T-helper 22 cell (primary cell): ENCODE results near the gene FAM171A2.

Source experiments
- DNase-seq: peaks from one replicate; pipeline ENCODE4 v3.0.0-alpha.2; 2020; ENCODE audit warnings: low read depth

Gene FAM171A2

GRCh38 chr17:44321246-44322120 lies 42.2 kb downstream of the FAM171A2 start:
- no peak for DNase-seq

DNA sequence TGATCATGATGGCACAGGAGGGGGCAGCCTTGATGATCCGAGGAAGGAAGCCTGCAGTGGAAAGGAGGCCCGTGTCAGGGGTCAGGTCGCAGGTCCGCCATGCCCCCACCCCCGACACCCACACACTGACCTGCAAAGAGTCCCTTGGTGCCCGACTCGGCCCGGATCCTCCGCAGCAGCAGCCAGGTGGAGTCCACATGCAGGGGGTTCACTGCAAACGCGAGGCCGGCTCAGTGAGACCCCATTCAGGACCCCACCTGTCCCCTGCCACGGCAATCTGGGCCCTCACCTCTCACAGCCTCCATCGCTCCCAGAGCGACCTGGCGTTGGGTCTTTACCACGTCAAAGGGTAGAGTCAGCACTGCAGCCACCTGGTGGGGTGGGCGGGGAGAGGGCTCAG lies 43.6 kb downstream of the FAM171A2 start:
- DNase-seq = no peak

DNA sequence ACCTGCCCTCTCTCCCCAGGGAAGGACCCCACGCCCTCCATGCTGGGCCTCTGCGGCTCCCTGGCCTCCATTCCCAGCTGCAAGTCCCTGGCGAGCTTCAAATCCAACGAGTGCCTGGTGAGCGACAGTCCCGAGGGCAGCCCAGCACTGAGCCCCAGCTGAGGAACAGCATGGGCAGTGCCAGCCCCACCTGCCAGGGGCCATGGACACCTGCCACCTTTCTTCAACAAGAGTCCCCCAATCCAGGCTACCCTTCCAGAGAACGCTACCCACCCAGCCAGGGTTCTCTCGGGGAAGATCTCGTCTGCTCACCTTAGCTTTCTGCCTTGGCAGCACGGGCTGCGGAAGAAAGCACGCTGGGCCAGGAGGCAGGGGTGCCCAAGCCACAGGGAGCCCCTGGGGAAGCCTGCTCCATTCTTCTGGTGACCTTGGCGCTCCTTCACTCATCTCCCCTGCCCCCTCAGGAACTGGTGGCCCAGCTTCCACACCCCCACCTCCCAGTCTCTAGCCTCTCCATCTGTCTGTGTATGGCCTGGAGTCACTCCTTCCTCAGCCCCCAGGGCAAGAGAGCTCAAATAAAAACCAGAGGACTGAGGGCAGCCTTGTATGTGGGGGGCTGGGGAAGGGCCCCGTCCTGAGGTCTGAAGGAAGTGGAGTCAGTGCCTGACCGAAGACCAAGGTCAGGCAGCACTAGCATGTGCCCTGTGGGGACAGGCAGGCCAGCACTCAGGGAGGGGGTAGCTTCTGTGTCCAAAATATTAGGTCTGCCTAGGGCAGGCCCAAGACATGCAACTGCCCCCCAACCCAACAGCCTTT lies 45.4 kb downstream of the FAM171A2 start:
- no peak for DNase-seq

DNA sequence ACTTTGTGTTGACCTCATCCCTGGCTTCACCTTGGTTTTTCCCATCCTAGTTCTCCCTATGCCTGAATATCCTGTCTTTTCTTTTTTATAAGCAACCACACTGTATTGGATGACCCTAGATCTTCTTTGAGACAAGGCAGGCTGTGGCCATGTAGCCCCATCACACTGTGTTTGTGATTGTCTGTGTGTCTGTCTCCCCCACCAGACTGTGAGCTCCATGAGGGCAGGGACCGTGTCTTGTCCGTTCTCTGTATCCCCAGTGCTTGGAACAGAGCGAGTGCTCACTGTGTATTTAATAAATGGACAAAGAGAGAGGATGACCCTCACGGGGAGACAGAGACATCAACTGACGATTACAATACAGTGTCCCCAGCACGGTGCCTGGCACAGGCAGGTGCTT lies 46.1 kb downstream of the FAM171A2 start:
- no peak for DNase-seq

DNA sequence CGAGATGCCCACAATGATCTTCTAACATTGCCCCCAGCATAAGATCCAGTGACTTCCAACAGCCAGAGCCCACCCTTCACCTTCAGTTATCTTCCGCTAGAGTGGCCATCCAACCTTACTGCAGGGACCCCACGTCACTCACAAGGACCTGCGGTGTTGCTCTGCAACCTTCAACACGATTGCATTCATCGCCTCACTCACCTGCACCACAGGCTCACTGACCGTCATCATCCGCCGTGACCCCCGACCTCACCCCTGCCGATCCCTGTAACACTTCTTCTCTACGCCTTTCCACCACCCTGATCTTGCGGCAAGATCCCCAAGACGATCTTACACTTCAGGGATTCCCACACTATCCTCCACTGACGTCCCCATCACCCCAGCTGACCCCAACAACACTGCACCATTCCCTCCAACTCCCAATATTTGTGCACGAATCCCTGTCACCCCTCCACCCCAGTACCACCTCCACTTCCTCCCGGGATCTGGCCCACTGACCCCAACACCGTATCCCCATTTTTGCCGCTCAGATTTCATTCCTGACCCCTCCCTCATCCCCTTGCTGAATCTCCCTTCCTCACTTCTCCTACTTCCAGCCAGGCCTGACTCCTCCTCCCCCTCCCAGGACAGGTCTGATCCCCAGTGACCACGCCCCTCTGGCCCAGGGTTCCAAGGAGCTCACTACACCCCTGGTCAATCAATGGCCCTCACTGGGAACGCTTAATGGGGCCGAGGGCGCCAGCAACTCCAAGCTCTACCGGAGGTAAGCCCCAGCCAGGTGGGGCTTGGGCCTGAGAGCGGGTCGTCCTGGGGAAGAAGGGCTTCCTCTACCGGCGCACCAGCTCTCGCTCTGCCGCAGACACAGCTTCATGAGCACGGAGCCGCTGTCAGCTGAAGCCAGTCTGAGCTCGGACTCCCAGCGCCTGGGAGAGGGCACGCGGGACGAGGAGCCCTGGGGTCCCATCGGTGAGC lies 47.6 kb downstream of the FAM171A2 start:
- no peak for DNase-seq

DNA sequence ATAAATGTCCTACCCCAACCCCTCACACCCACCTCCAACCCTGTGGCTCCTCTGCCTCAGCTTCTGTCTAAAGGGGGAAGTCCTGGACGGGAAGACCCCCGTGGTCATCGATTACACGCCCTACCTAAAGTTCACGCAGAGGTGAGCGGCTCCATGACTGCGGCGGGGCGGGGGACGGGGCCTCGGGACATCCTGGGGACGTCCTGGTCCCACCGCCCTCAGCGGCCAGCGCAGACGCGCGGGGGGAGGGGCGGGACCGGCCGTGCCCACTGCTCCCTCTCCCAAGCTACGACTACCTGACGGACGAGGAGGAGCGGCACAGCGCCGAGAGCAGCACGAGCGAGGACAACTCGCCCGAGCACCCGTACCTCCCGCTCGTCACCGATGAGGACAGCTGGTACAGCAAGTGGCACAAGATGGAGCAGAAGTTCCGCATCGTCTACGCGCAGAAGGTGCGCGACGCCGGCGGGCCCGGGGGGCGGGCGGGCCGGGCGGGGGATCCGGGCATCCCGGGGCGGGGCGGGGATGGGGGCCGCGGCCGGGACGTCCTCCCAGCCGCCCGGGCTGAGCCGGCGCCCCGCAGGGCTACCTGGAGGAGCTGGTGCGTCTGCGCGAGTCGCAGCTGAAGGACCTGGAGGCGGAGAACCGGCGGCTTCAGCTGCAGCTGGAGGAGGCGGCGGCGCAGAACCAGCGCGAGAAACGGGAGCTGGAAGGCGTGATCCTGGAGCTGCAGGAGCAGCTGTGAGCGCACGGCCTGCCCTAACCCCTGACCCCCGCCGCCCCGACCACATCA lies 48.6 kb downstream of the FAM171A2 start:
- DNase-seq = peak; percentile 14

GRCh38 chr17:44314524-44314868 lies 49.2 kb downstream of the FAM171A2 start:
- no peak for DNase-seq

DNA sequence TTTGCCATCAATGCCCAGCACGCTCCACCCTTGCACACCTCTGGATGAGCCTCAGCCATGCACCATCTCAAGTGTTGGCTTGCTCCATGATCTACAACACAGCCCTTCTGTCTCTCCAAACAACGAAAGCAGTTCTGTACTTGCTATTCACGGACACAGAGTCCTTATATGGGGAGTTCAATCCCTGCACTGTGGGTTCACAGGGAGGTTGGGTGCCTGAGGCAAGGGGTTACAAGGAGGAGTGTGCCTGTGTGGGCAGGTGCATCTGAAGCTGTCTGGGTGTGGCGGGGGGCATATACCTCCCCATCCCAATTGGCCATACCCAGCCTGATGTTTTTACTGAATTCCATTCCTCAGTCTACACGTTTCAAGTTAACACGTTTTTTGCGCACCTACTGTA lies 49.6 kb downstream of the FAM171A2 start:
- no peak for DNase-seq

GRCh38 chr17:44312396-44313104 lies 51.1 kb downstream of the FAM171A2 start:
- no peak for DNase-seq

GRCh38 chr17:44311562-44312181 lies 52.0 kb downstream of the FAM171A2 start:
- DNase-seq = no peak

DNA sequence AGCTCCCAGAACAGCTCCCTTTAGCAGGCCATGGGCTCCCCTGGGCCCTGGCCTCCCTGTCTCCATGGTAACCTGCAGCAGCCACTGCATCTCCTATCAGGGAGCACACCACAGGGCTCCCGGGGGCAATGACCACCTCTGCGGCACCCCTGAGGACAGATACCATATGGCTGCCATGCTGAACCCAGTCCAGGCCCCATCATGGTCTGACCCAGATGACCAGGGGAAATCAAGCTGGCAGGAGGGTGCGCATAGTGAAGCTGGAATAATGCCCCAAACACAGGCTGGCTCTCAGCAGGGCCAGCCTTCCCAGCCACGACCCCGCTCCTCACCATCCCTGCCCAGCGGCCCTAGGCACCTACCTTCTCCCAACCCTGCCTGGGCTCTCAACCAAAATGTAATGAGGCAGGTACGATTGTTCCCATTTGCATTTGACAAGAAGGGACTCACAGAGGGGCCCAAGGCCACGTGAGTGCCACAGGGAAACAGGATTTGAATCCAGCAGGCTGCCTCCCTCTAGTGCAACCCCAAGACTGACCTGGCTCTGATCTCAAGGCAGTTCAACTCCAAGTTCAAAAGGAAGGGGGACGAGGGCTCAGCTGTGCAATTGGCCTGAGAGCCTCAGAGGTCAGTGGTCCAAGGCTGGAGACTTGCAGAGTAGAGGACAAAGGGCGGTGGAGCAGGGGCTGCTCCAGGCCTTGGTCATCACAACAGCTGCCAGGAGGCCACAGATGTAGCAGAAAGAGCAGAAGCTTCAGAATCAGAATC lies 52.9 kb downstream of the FAM171A2 start:
- no peak for DNase-seq

- DNase-seq = no peak
Measured at GRCh38 chr17:44310188-44310587, 53.5 kb downstream of the FAM171A2 start.

DNA sequence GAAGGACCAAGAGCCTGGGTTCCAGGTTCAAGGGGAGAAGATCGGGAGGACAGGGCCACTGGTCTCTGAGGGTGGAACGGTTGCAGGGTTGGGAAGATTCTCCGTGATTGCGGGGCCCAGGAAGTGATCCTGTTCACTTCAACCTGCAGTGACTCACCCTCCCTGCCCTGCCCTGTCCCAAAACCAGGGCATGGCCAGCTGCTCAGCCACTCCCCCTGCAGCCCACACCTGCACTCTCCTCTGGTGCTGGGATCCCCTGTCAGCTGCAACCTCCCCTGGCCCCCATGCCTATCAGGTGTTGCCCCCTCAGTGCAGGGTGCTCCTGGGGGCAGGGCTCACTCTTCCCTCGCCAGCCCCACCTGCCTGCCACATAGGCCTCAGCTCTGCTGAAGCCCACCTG lies 54.2 kb downstream of the FAM171A2 start:
- DNase-seq = no peak

- DNase-seq = no peak
Measured at GRCh38 chr17:44308865-44309264, 54.8 kb downstream of the FAM171A2 start.

- peak; percentile 70 for DNase-seq
Measured at GRCh38 chr17:44308320-44308818, 55.3 kb downstream of the FAM171A2 start, which contains the start of gene RUNDC3A. Gene RUNDC3A, plus strand, starts transcription at chr17:44308601. Its CDS starts 232 bp downstream, at chr17:44308833.

DNA sequence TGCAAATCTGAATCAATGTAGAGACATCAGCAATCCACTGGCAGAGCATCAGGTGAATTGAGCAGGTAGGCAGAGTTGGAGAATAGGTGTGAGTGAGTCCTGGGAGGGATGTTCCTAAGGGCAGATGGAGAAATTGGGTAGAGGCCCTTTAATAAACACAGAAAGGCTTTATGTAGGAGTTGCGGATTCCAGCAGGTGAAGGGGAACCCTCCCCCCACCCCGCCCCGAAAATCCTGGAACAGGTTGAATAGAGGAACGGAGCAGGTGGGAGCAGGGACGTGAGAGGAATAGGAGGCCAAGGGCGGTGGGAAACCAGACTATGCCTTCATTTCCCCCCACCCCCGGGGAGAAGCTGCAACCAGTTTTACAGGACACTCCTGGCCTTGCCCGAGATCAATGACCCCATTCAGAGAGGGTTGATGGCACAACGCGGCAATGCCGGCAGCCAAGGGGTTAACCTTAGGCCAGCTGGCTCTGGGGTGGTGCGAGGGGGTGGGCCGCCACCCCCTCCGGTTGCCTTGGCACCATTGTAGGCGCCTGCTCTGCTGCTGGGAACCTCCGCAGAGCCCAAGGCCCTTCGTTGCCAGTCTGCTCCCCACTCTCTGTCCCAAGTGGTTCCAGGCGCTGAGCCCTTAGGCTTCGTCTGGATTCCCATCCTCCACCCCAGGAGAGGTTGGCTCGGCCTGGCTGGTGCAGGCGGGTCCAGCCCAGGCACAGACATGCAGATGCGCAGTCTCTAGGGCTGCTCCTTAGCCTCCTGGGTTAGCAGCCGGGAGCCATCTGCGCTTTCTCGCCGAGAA lies 56.1 kb downstream of the FAM171A2 start:
- DNase-seq = no peak

DNA sequence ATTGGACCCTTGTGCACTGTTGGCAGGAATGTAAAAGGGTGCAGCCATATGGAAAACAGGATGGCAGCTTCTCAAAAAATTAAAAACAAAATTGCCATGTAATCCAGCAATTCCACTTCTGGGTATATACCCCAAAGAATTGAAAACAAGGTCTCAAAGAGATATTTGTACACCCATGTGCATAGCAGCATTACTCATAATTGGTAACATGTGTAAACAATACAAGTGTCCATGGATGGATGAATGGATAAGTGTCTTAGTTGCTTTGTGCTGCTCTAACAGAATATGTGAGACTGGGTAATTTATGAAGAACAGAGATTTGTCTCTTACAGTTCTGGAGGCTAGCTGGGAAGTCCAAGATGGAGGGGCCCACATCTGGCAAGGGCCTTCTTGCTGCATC lies 59.0 kb downstream of the FAM171A2 start:
- DNase-seq = no peak
